ENCODE results near the gene GPR149. TPM values are rescaled to one million over a fixed set of nuclear protein-coding genes. Genes with fewer than 3 reads are reported as not detected.
A peak's percentile ranks its signal among the peaks of the same experiment; 100 is the strongest.

GPR149 gene
- total RNA-seq, 3 donors from 2014 or later (not counting 1 experiment from before 2014, with no cell fraction given), result not detected

- H3K27me3 ChIP-seq (ENCODE audit: control insufficient read depth, insufficient read depth, low read length), result no peaks in the 10 kb centered on the region
- no peak for ATAC-seq
- H3K4me3 Mint-ChIP-seq, result no peak overlapping the region
- DNase-seq, result no peak
- H3K27me3 Mint-ChIP-seq (ENCODE audit: low read depth in 2 of 2), result no peaks in the 10 kb centered on the region
- peaks cover 6% of the 10 kb centered on the region for H3K36me3 Mint-ChIP-seq
- peaks cover 3 to 4% of the 10 kb centered on the region in 2 donors for H3K4me1 Mint-ChIP-seq
- H3K27ac ChIP-seq (ENCODE audit: low read length), result no peak overlapping the region
- no peak overlapping the region for H3K4me3 ChIP-seq (ENCODE audit: low read length)
- no peak for TF ChIP-seq CTCF (IDR thresholded peaks at IDR 0.05)
- WGBS (ENCODE audit: insufficient coverage), result 98% methylated on average over 5 of the region's 5 CpGs
- H3K4me1 ChIP-seq (ENCODE audit: control insufficient read depth, insufficient read depth, low read length), result no peaks in the 10 kb centered on the region
- no peaks in the 10 kb centered on the region for H3K9me3 ChIP-seq (ENCODE audit: control insufficient read depth, insufficient read depth, low read length)
- H3K36me3 ChIP-seq (ENCODE audit: control insufficient read depth, insufficient read depth, low read length), result peaks cover 88% of the 10 kb centered on the region
- H3K9me3 Mint-ChIP-seq, result no peaks in the 10 kb centered on the region
- intact Hi-C loops (cut with micrococcal nuclease), result no loop called here
- peak overlapping the region in 1 of 2 donors; percentile 67 for H3K27ac Mint-ChIP-seq
Measured at GRCh38 chr3:154290187-154290586, 139.8 kb downstream of the GPR149 start.

Other genes with a start within 250 kb of the GPR149 start
- gene DHX36, start 105.7 kb downstream of the GPR149 start, total RNA-seq, result 100 to 1,000 TPM in 2 of 3 donors, 10 to 100 TPM in 1; 97.3 to 111 (median 102) TPM